ENCODE data around the gene TMSB4X. TPM values are rescaled to one million over a fixed set of nuclear protein-coding genes. Genes with fewer than 3 reads are reported as not detected.
"Not testable (repeated sequence)": the region's sequence is repeated elsewhere in the genome, so short reads cannot be mapped to it uniquely, and the experiment has no call there.

Gene TMSB4X
- total and polyA plus RNA-seq, 2 of the 8 experiments (the other 6 are each of a cell fraction or from before 2014, with no cell fraction given) = 2,063 to 2,112 TPM

GRCh38 chrX:12980039-12980438, 5.1 kb downstream of the TMSB4X start:
- H2BK5ac ChIP-seq (ENCODE audit: low read depth, low read length); H3K18ac ChIP-seq (ENCODE audit: extremely low read depth, low read length); H2AFZ ChIP-seq (ENCODE audit: low read length); H2AK5ac ChIP-seq (ENCODE audit: low read depth, low read length); H2BK120ac ChIP-seq (replicated peaks; ENCODE audit: low read depth, low read length); H4K91ac ChIP-seq (replicated peaks; ENCODE audit: insufficient read length, low read length); H2BK12ac ChIP-seq (ENCODE audit: low read depth, low read length); H3K23me2 ChIP-seq (ENCODE audit: low read depth, low read length); H3K23ac ChIP-seq (ENCODE audit: insufficient read length); H4K5ac ChIP-seq (ENCODE audit: insufficient read length, low read depth, low read length); H3K27ac ChIP-seq (ENCODE audit: low read depth, low read length); H3K4me3 ChIP-seq (ENCODE audit: extremely low read depth in 1 of 4, insufficient read depth in 2 of 4, low read depth in 3 of 4, low read length in 4 of 4); H2BK15ac ChIP-seq (ENCODE audit: low read length); FAIRE-seq; H2BK20ac ChIP-seq (ENCODE audit: low read length); H3K56ac ChIP-seq (replicated peaks; ENCODE audit: insufficient read length, low read depth, low read length); H3K9me3 ChIP-seq (ENCODE audit: insufficient read depth in 2 of 2, low read depth in 1 of 2, low read length in 1 of 2); H3K14ac ChIP-seq (ENCODE audit: insufficient read length); H4K20me1 ChIP-seq (replicated peaks in 1 of 2; ENCODE audit: control insufficient read depth in 1 of 2, insufficient read depth in 2 of 2, low read length in 2 of 2); H3K79me1 ChIP-seq (ENCODE audit: low read depth, low read length); H3K4ac ChIP-seq (replicated peaks; ENCODE audit: insufficient read length, low read depth, low read length); DNase-seq (ENCODE audit: low read depth in 1 of 2, low spot score in 2 of 2); H4K8ac ChIP-seq (ENCODE audit: extremely low read depth, insufficient read depth, low read length); H3K4me2 ChIP-seq (ENCODE audit: insufficient read depth in 1 of 2, low read depth in 2 of 2, low read length in 2 of 2); H3K9ac ChIP-seq (replicated peaks in 1 of 4; ENCODE audit: extremely low read depth in 1 of 4, low read depth in 3 of 4, low read length in 3 of 4); H3K4me1 ChIP-seq (replicated peaks in 1 of 4; ENCODE audit: control insufficient read depth in 3 of 4, insufficient read depth in 4 of 4, low read length in 3 of 4); H3K27me3 ChIP-seq (replicated peaks in 1 of 4; ENCODE audit: control insufficient read depth in 3 of 4, extremely low read depth in 1 of 4, insufficient read depth in 3 of 4, low read length in 3 of 4): not testable (repeated sequence)
- WGBS, 2 experiments (ENCODE audit: extremely low coverage in 1 of 2, insufficient coverage in 1 of 2, insufficient read length in 1 of 2, insufficient replicate concordance in 2 of 2, low coverage in 1 of 2, low lambda C conversion rate in 2 of 2, missing lambda C conversion rate in 1 of 2) = 78% methylated on average over 5 of the region's 9 CpGs; no CpG with 5 or more reads in 1 of the 2 experiments
- Histone ChIP-seq H3K79me2 (ENCODE audit: control insufficient read depth in 1 of 2, insufficient read depth in 2 of 2, low read length in 2 of 2) (peaks cover 0 to 17% of the 10 kb centered on the region in 2 experiments; a peak in 3 of 4 replicates), H3K36me3 (ENCODE audit: control insufficient read depth in 2 of 4, insufficient read depth in 4 of 4, low read length in 3 of 4) (peaks cover 0 to 27% (median 4%) of the 10 kb centered on the region in 4 experiments; a peak in 3 of 8 replicates)
- ChIA-PET POLR2A (ENCODE audit: partially characterized antibody) (interaction anchor here (0.6 to 3.5 kb wide), 4 partner anchors 18 to 222 kb away, joined by 4 to 14 read pairs (median 7); no protein-coding TSS in a partner anchor), CTCF (ENCODE audit: partially characterized antibody) (interaction anchor here (1.2 kb wide), 1 partner anchor 508 kb away, joined by 3 read pairs; no protein-coding TSS in a partner anchor)

All from H1 (cell line).